Measurements from ENCODE around the gene CELSR1. TPM values are rescaled to one million over a fixed set of nuclear protein-coding genes. Genes with fewer than 3 reads are reported as not detected.

The CELSR1 gene
- total RNA-seq, 1 donor from 2014 or later, result 27.6 TPM

DNA sequence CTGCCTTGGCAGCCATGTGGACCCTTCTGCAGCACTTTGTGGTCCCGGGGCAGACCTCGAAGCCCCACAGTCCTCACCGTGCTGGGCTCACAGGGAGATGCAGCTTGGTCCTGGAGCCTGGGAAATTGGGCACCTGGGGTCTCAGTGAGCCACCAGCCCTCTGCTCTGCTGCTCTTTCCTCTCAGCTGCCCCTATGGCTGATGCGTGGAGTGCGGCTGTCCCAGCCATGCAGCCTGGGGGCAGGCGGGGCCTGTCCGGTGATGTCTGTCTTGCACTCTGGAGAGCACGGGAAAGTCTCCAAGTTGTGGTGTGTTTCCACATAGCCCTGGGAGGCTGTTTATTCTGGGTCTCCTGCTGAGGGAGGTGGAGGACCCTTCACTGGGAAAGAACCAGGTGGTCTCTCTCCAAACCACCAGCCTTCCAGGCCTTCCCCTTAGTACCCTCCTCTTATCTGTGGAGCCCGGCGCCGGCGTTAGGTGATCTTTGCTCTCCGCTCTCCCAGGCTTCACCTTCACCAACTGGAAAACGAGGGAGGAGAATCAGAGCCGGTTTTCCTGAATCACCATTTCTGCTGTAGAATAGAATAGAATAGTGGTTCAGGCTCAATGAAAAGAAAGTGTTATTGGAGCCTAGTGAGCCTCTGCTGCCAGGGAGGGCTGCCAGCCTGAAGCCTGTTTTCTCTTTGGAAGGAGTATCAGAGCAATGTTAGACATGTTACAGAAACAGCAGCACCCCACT is 41.6 kb upstream of the CELSR1 start:
- peaks cover 27% of the 10 kb centered on the region for H3K4me1 Mint-ChIP-seq (ENCODE audit: low read depth, unreplicated experiment)
- no peak overlapping the region for H3K4me3 ChIP-seq (ENCODE audit: insufficient read depth, low read depth, low read length)
- peaks cover 4% of the 10 kb centered on the region for H3K36me3 Mint-ChIP-seq (ENCODE audit: low read depth, unreplicated experiment)
- H3K9ac ChIP-seq (ENCODE audit: low read length), result no peak overlapping the region
- H3K4me2 ChIP-seq (ENCODE audit: low read length), result peak overlapping the region; percentile 91
- no peaks in the 10 kb centered on the region for H3K36me3 ChIP-seq (ENCODE audit: insufficient read depth, low read length)
- peaks cover 59% of the 10 kb centered on the region for H4K20me1 ChIP-seq (ENCODE audit: insufficient read depth, low read length)
- peaks cover 41% of the 10 kb centered on the region for H3K79me2 ChIP-seq (ENCODE audit: insufficient read depth, low read length)
- DNase-seq (ENCODE audit: low read depth), result no peak
- TF ChIP-seq, protein P1, sequence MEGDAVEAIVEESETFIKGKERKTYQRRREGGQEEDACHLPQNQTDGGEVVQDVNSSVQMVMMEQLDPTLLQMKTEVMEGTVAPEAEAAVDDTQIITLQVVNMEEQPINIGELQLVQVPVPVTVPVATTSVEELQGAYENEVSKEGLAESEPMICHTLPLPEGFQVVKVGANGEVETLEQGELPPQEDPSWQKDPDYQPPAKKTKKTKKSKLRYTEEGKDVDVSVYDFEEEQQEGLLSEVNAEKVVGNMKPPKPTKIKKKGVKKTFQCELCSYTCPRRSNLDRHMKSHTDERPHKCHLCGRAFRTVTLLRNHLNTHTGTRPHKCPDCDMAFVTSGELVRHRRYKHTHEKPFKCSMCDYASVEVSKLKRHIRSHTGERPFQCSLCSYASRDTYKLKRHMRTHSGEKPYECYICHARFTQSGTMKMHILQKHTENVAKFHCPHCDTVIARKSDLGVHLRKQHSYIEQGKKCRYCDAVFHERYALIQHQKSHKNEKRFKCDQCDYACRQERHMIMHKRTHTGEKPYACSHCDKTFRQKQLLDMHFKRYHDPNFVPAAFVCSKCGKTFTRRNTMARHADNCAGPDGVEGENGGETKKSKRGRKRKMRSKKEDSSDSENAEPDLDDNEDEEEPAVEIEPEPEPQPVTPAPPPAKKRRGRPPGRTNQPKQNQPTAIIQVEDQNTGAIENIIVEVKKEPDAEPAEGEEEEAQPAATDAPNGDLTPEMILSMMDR (IDR thresholded peaks at IDR 0.05; ENCODE audit: insufficient read depth, low read depth, low read length), result no peak
- no peak for TF ChIP-seq EZH2 (IDR thresholded peaks at IDR 0.05; ENCODE audit: insufficient read depth, low read length)
- no peaks in the 10 kb centered on the region for H3K9me3 ChIP-seq (ENCODE audit: insufficient read depth, low read depth, low read length)
- peaks cover 12% of the 10 kb centered on the region for H3K27me3 Mint-ChIP-seq (ENCODE audit: low read depth, unreplicated experiment)
- H3K4me3 Mint-ChIP-seq (ENCODE audit: unreplicated experiment), result peak overlapping the region; percentile 76
- H3K27me3 ChIP-seq (ENCODE audit: insufficient read depth, low read length), result no peaks in the 10 kb centered on the region
- peaks cover 2% of the 10 kb centered on the region for H3K9me3 Mint-ChIP-seq (ENCODE audit: unreplicated experiment)
- no peak overlapping the region for H2AFZ ChIP-seq (ENCODE audit: low read depth, low read length)
- H3K27ac ChIP-seq (ENCODE audit: low read depth, low read length), result no peak overlapping the region
- no peak for FAIRE-seq
- peaks cover 22% of the 10 kb centered on the region for H3K4me1 ChIP-seq (ENCODE audit: insufficient read depth, low read length)
- H3K27ac Mint-ChIP-seq (ENCODE audit: unreplicated experiment), result no peak overlapping the region

DNA sequence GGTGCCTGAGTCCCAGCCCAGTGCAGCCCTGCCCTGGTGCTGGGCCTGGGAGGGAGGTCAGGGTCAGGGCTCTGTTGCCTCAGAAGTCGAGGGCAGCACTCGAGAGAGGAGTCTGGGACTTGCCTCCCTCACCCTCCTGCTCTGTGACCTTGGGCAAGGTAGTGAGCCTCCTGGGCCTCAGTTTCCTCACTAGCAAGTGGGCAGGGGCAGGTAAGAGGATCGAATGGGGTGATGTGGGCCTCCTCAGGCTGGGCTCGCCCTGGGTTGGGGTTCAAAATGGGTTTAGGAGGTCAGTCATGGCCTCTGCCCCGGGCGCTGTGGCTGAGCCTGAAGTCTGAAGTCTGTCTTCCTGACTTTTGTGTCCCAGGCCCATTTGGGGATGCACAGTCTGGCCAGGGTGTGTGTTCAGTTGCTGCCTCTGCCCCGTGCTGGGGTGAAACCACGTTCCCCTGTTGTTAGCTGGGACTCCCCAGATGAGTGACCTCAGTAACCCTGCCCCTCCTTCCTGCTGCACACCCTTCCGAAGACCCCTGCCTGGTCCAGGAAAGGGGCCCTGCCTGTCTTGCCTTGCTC is 40.9 kb upstream of the CELSR1 start:
- Histone ChIP-seq H3K79me2 (ENCODE audit: insufficient read depth, low read length) (peaks cover 35% of the 10 kb centered on the region), H3K4me3 (ENCODE audit: insufficient read depth, low read depth, low read length) (no peak overlapping the region), H3K27me3 (ENCODE audit: insufficient read depth, low read length) (no peaks in the 10 kb centered on the region), H3K36me3 (ENCODE audit: insufficient read depth, low read length) (no peaks in the 10 kb centered on the region), H3K9ac (ENCODE audit: low read length) (peak overlapping the region; percentile 69), H3K4me2 (ENCODE audit: low read length) (peak overlapping the region; percentile 91), H2AFZ (ENCODE audit: low read depth, low read length) (no peak overlapping the region), H3K27ac (ENCODE audit: low read depth, low read length) (no peak overlapping the region), H3K4me1 (ENCODE audit: insufficient read depth, low read length) (peaks cover 22% of the 10 kb centered on the region), H4K20me1 (ENCODE audit: insufficient read depth, low read length) (peaks cover 53% of the 10 kb centered on the region), H3K9me3 (ENCODE audit: insufficient read depth, low read depth, low read length) (no peaks in the 10 kb centered on the region)
- no peak for TF ChIP-seq EZH2 (IDR thresholded peaks at IDR 0.05; ENCODE audit: insufficient read depth, low read length)
- TF ChIP-seq, protein P1 (IDR thresholded peaks at IDR 0.05; ENCODE audit: insufficient read depth, low read depth, low read length), result no peak
- FAIRE-seq (no peak), DNase-seq (ENCODE audit: low read depth) (no peak)
- H3K9me3 Mint-ChIP-seq (ENCODE audit: unreplicated experiment), result peaks cover 2% of the 10 kb centered on the region
- peaks cover 6% of the 10 kb centered on the region for H3K36me3 Mint-ChIP-seq (ENCODE audit: low read depth, unreplicated experiment)
- H3K4me1 Mint-ChIP-seq (ENCODE audit: low read depth, unreplicated experiment), result peaks cover 23% of the 10 kb centered on the region
- H3K27me3 Mint-ChIP-seq (ENCODE audit: low read depth, unreplicated experiment), result peaks cover 12% of the 10 kb centered on the region
- peak overlapping the region; percentile 85 for H3K4me3 Mint-ChIP-seq (ENCODE audit: unreplicated experiment)
- H3K27ac Mint-ChIP-seq (ENCODE audit: unreplicated experiment), result no peak overlapping the region
